ENCODE measurements around the gene FARS2.

GRCh38 chr6:5247201-5247600 is 14.1 kb upstream of the FARS2 start:
- TF ChIP-seq, protein P1, sequence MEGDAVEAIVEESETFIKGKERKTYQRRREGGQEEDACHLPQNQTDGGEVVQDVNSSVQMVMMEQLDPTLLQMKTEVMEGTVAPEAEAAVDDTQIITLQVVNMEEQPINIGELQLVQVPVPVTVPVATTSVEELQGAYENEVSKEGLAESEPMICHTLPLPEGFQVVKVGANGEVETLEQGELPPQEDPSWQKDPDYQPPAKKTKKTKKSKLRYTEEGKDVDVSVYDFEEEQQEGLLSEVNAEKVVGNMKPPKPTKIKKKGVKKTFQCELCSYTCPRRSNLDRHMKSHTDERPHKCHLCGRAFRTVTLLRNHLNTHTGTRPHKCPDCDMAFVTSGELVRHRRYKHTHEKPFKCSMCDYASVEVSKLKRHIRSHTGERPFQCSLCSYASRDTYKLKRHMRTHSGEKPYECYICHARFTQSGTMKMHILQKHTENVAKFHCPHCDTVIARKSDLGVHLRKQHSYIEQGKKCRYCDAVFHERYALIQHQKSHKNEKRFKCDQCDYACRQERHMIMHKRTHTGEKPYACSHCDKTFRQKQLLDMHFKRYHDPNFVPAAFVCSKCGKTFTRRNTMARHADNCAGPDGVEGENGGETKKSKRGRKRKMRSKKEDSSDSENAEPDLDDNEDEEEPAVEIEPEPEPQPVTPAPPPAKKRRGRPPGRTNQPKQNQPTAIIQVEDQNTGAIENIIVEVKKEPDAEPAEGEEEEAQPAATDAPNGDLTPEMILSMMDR (IDR thresholded peaks at IDR 0.05; ENCODE audit: poor library complexity, severe bottlenecking), result no peak
- TF ChIP-seq REST (IDR thresholded peaks at IDR 0.05; ENCODE audit: borderline replicate concordance) (no peak), RAD21 (conservative IDR thresholded peaks at IDR 0.05) (no peak), SMC3 (conservative IDR thresholded peaks at IDR 0.05; ENCODE audit: poor library complexity) (no peak), EZH2 (IDR thresholded peaks at IDR 0.05; ENCODE audit: borderline replicate concordance, insufficient read depth, low read length, poor library complexity, severe bottlenecking) (no peak), POLR2AphosphoS5 (IDR thresholded peaks at IDR 0.05) (no peak), TAF1 (IDR thresholded peaks at IDR 0.05; ENCODE audit: low read depth) (no peak), EP300 (conservative IDR thresholded peaks at IDR 0.05; ENCODE audit: poor library complexity, severe bottlenecking) (no peak), MXI1 (conservative IDR thresholded peaks at IDR 0.05; ENCODE audit: poor library complexity, severe bottlenecking) (no peak)
